Subcutaneous abdominal adipose tissue (tissue), 5 donors: Measurements from ENCODE around the gene PTK7.

Source experiments
- H3K27ac ChIP-seq: one replicate; pipeline ENCODE4 v1.7.0; 2013; ENCODE audit warnings: low read depth, mild to moderate bottlenecking, inconsistent platforms, low read length, moderate library complexity
- H3K27me3 ChIP-seq, 5 donors: one replicate each; pipeline ENCODE4 v1.7.0; 2013; ENCODE audit warnings: low read length in 5 of 5, inconsistent platforms in 1 of 5; ENCODE audit not compliant: control insufficient read depth in 5 of 5, insufficient read depth in 4 of 5
- H3K36me3 ChIP-seq, 5 donors: one replicate each; pipeline ENCODE4 v1.7.0; 2013; ENCODE audit warnings: low read length in 5 of 5; ENCODE audit not compliant: control insufficient read depth in 5 of 5, insufficient read depth in 5 of 5
- H3K4me1 ChIP-seq, 5 donors: one replicate each; pipeline ENCODE4 v1.7.0; 2013; ENCODE audit warnings: low read length in 5 of 5, mild to moderate bottlenecking in 3 of 5, moderate library complexity in 1 of 5; ENCODE audit not compliant: control insufficient read depth in 5 of 5, insufficient read depth in 5 of 5
- H3K4me3 ChIP-seq, 5 donors: one replicate each; pipeline ENCODE4 v1.7.0; 2013; ENCODE audit warnings: low read length in 5 of 5, low read depth in 1 of 5
- H3K9ac ChIP-seq, 5 donors: one replicate each; pipeline ENCODE4 v1.7.0; 2013; ENCODE audit warnings: low read length in 5 of 5, mild to moderate bottlenecking in 4 of 5, moderate library complexity in 3 of 5
- H3K9me3 ChIP-seq, 5 donors: one replicate each; pipeline ENCODE4 v1.7.0; 2013; ENCODE audit warnings: low read length in 5 of 5; ENCODE audit not compliant: control insufficient read depth in 5 of 5
- donor health status: healthy.
- donor health status: healthy.
- donor health status: healthy.
- donor health status: healthy.
- donor health status: healthy.

PTK7 gene

GRCh38 chr6:43061861-43062260 lies 14.3 kb upstream of the PTK7 start:
- Histone ChIP-seq H3K9me3 (no peaks in the 10 kb centered on the region), H3K36me3 (peaks cover 2 to 34% (median 26%) of the 10 kb centered on the region in 5 donors), H3K4me1 (peaks cover 5 to 29% (median 26%) of the 10 kb centered on the region in 5 donors), H3K9ac (no peak overlapping the region), H3K27me3 (no peaks in the 10 kb centered on the region), H3K27ac (no peak overlapping the region), H3K4me3 (no peak overlapping the region)

- H3K9me3 ChIP-seq = no peaks in the 10 kb centered on the region
- H3K27me3 ChIP-seq = no peaks in the 10 kb centered on the region
- H3K27ac ChIP-seq = no peak overlapping the region
- H3K9ac ChIP-seq = no peak overlapping the region
- no peak overlapping the region for H3K4me3 ChIP-seq
- peaks cover 2 to 30% (median 22%) of the 10 kb centered on the region in 5 donors for H3K36me3 ChIP-seq
- H3K4me1 ChIP-seq = peaks cover 5 to 28% (median 25%) of the 10 kb centered on the region in 5 donors
Measured at GRCh38 chr6:43062818-43063217, 13.3 kb upstream of the PTK7 start.

GRCh38 chr6:43070028-43070632 lies 6.0 kb upstream of the PTK7 start:
- H3K9ac ChIP-seq = no peak overlapping the region
- H3K9me3 ChIP-seq = no peaks in the 10 kb centered on the region
- peaks cover 5 to 63% (median 55%) of the 10 kb centered on the region in 5 donors for H3K36me3 ChIP-seq
- H3K27me3 ChIP-seq = peaks cover 0 to 2% (median 0%) of the 10 kb centered on the region in 5 donors
- H3K27ac ChIP-seq = no peak overlapping the region
- no peaks in the 10 kb centered on the region for H3K4me1 ChIP-seq
- no peak overlapping the region for H3K4me3 ChIP-seq

GRCh38 chr6:43074847-43075669 lies 1.1 kb upstream of the PTK7 start:
- no peak overlapping the region for H3K9ac ChIP-seq
- no peak overlapping the region for H3K4me3 ChIP-seq
- peaks cover 2 to 46% (median 39%) of the 10 kb centered on the region in 5 donors for H3K36me3 ChIP-seq
- H3K9me3 ChIP-seq = no peaks in the 10 kb centered on the region
- H3K27me3 ChIP-seq = peaks cover 2 to 22% (median 15%) of the 10 kb centered on the region in 5 donors
- H3K27ac ChIP-seq = no peak overlapping the region
- H3K4me1 ChIP-seq = peaks cover 0 to 15% (median 13%) of the 10 kb centered on the region in 5 donors

- Histone ChIP-seq H3K9ac (peak overlapping the region in 2 of 5 donors; percentile 39 to 47), H3K4me1 (peaks cover 0 to 15% (median 13%) of the 10 kb centered on the region in 5 donors), H3K9me3 (no peaks in the 10 kb centered on the region), H3K27me3 (peaks cover 2 to 22% (median 15%) of the 10 kb centered on the region in 5 donors), H3K4me3 (peak overlapping the region in 4 of 5 donors; percentile 51 to 61 (median 53)), H3K36me3 (peaks cover 2 to 31% (median 29%) of the 10 kb centered on the region in 5 donors), H3K27ac (no peak overlapping the region)
Measured at GRCh38 chr6:43076464-43077332, 584 bp downstream of the PTK7 start.

GRCh38 chr6:43077333-43077809 lies 1.3 kb downstream of the PTK7 start:
- Histone ChIP-seq H3K9ac (peak overlapping the region in 1 of 5 donors; percentile 47), H3K4me3 (peak overlapping the region in 3 of 5 donors; percentile 51 to 61 (median 51)), H3K27ac (no peak overlapping the region), H3K9me3 (no peaks in the 10 kb centered on the region), H3K4me1 (peaks cover 0 to 15% (median 13%) of the 10 kb centered on the region in 5 donors), H3K27me3 (peaks cover 2 to 22% (median 15%) of the 10 kb centered on the region in 5 donors), H3K36me3 (peaks cover 2 to 25% (median 22%) of the 10 kb centered on the region in 5 donors)

- H3K36me3 ChIP-seq = peaks cover 0 to 18% (median 16%) of the 10 kb centered on the region in 5 donors
- peaks cover 2 to 22% (median 15%) of the 10 kb centered on the region in 5 donors for H3K27me3 ChIP-seq
- H3K27ac ChIP-seq = no peak overlapping the region
- H3K9ac ChIP-seq = no peak overlapping the region
- no peaks in the 10 kb centered on the region for H3K9me3 ChIP-seq
- peaks cover 0 to 15% (median 13%) of the 10 kb centered on the region in 5 donors for H3K4me1 ChIP-seq
- H3K4me3 ChIP-seq = no peak overlapping the region
Measured at GRCh38 chr6:43077981-43078511, 1.9 kb downstream of the PTK7 start.

GRCh38 chr6:43078691-43079090 lies 2.6 kb downstream of the PTK7 start:
- Histone ChIP-seq H3K4me3 (no peak overlapping the region), H3K9ac (no peak overlapping the region), H3K4me1 (peaks cover 0 to 15% (median 13%) of the 10 kb centered on the region in 5 donors), H3K9me3 (no peaks in the 10 kb centered on the region), H3K36me3 (peaks cover 0 to 12% (median 11%) of the 10 kb centered on the region in 5 donors), H3K27ac (no peak overlapping the region), H3K27me3 (peaks cover 2 to 22% (median 15%) of the 10 kb centered on the region in 5 donors)

GRCh38 chr6:43081043-43081442 lies 4.9 kb downstream of the PTK7 start:
- Histone ChIP-seq H3K36me3 (no peaks in the 10 kb centered on the region), H3K9me3 (no peaks in the 10 kb centered on the region), H3K4me3 (no peak overlapping the region), H3K4me1 (peaks cover 2 to 10% (median 9%) of the 10 kb centered on the region in 5 donors), H3K27ac (no peak overlapping the region), H3K9ac (no peak overlapping the region), H3K27me3 (peaks cover 2 to 17% (median 9%) of the 10 kb centered on the region in 5 donors)
